CD14-positive monocyte (primary cell): ENCODE measurements around the gene ZDHHC14. TPM values are rescaled to one million over a fixed set of nuclear protein-coding genes. Genes with fewer than 3 reads are reported as not detected.

Experiments used
- DNase-seq, 3 donors: peaks; one replicate each; pipeline ENCODE4 v3.0.0-alpha.2; 2011 to 2022
- H2AFZ ChIP-seq: 2 replicates; pipeline ENCODE4 v1.6.0; 2012; ENCODE audit warnings: mild to moderate bottlenecking, low read depth, low read length, inconsistent platforms; ENCODE audit not compliant: insufficient read depth, poor library complexity, severe bottlenecking
- H3K27ac ChIP-seq, 2 donors: 1 replicate in 1 of 2; 2 replicates in 1 of 2; pipeline ENCODE4 v1.5.1; 2012 to 2013; ENCODE audit warnings: low read length in 2 of 2, control low read depth in 1 of 2, inconsistent platforms in 1 of 2, low read depth in 1 of 2, mild to moderate bottlenecking in 1 of 2
- H3K27me3 ChIP-seq, 2 donors: one replicate each; pipeline versions ENCODE4 v1.6.0 to v1.6.1; 2011 to 2013; ENCODE audit warnings: low read length in 2 of 2; ENCODE audit not compliant: control insufficient read depth in 2 of 2, insufficient read depth in 2 of 2
- H3K36me3 ChIP-seq, 2 donors: replicated peaks in 1 of 2; 1 replicate in 1 of 2; 2 replicates in 1 of 2; pipeline versions ENCODE4 v1.5.1 to v1.6.1; 2012 to 2013; ENCODE audit warnings: low read length in 2 of 2, control low read depth in 1 of 2, inconsistent platforms in 1 of 2, mild to moderate bottlenecking in 1 of 2; ENCODE audit not compliant: insufficient read depth in 2 of 2, control insufficient read depth in 1 of 2
- H3K4me1 ChIP-seq, 2 donors: 1 replicate in 1 of 2; 2 replicates in 1 of 2; pipeline versions ENCODE4 v1.5.1 to v1.6.1; 2012 to 2013; ENCODE audit warnings: low read length in 2 of 2, control low read depth in 1 of 2, inconsistent platforms in 1 of 2, mild to moderate bottlenecking in 1 of 2, moderate library complexity in 1 of 2; ENCODE audit not compliant: insufficient read depth in 2 of 2, control insufficient read depth in 1 of 2
- H3K4me2 ChIP-seq: replicated peaks from 2 replicates; pipeline ENCODE3; 2012; ENCODE audit warnings: low read length, moderate library complexity, mild to moderate bottlenecking; ENCODE audit not compliant: poor library complexity, severe bottlenecking; ENCODE audit errors: extremely low read depth
- H3K4me3 ChIP-seq, 3 experiments: fragments of 200-600 bp in 1 of 3; sonication (generic) in 1 of 3; replicated peaks in 1 of 3; 1 replicate in 2 of 3; 2 replicates in 1 of 3; pipeline ENCODE4 v1.5.1; 2011 to 2013; ENCODE audit warnings: low read length in 3 of 3, mild to moderate bottlenecking in 3 of 3, control low read depth in 2 of 3, low read depth in 2 of 3, inconsistent platforms in 1 of 3, moderate library complexity in 1 of 3
- H3K79me2 ChIP-seq: 2 replicates; pipeline ENCODE4 v1.6.0; 2012; ENCODE audit warnings: mild to moderate bottlenecking, control low read depth, inconsistent platforms, low read length, moderate library complexity; ENCODE audit not compliant: insufficient read depth
- H3K9ac ChIP-seq: 2 replicates; pipeline ENCODE4 v1.6.0; 2017; ENCODE audit warnings: low read length, mild to moderate bottlenecking; ENCODE audit not compliant: insufficient read depth, poor library complexity, severe bottlenecking
- H3K9me3 ChIP-seq, 2 donors: replicated peaks in 1 of 2; 1 replicate in 1 of 2; 2 replicates in 1 of 2; pipeline versions ENCODE4 v1.5.1 to v1.6.1; 2012 to 2013; ENCODE audit warnings: low read length in 2 of 2, control low read depth in 1 of 2; ENCODE audit not compliant: control insufficient read depth in 1 of 2, insufficient read depth in 1 of 2
- H4K20me1 ChIP-seq: 2 replicates; pipeline ENCODE4 v1.6.0; 2012; ENCODE audit warnings: mild to moderate bottlenecking, low read length, control low read depth, moderate library complexity; ENCODE audit not compliant: insufficient read depth
- H3K27ac Mint-ChIP-seq, 7 donors: one replicate each; pipeline ENCODE4 v1.8.0; 2020; ENCODE audit warnings: mild to moderate bottlenecking in 7 of 7, mixed read lengths in 7 of 7, moderate library complexity in 6 of 7, inconsistent platforms in 2 of 7
- H3K27me3 Mint-ChIP-seq, 3 donors: one replicate each; pipeline ENCODE4 v1.8.0; 2021 to 2022; ENCODE audit warnings: low read depth in 3 of 3, mild to moderate bottlenecking in 3 of 3, mixed read lengths in 3 of 3, moderate library complexity in 3 of 3, inconsistent platforms in 1 of 3
- H3K36me3 Mint-ChIP-seq, 2 donors: one replicate each; pipeline ENCODE4 v1.8.0; 2020; ENCODE audit warnings: mixed read lengths in 2 of 2, inconsistent platforms in 1 of 2, mild to moderate bottlenecking in 1 of 2
- H3K4me1 Mint-ChIP-seq: one replicate; pipeline ENCODE4 v1.8.0; 2020; ENCODE audit warnings: mild to moderate bottlenecking, mixed read lengths
- H3K4me3 Mint-ChIP-seq, 2 donors: one replicate each; pipeline ENCODE4 v1.8.0; 2020; ENCODE audit warnings: mild to moderate bottlenecking in 2 of 2, mixed read lengths in 2 of 2, moderate library complexity in 1 of 2
- H3K9me3 Mint-ChIP-seq, 7 donors: one replicate each; pipeline ENCODE4 v1.8.0; 2020 to 2022; ENCODE audit warnings: mixed read lengths in 7 of 7, mild to moderate bottlenecking in 6 of 7, moderate library complexity in 6 of 7, inconsistent platforms in 2 of 7
- WGBS: methylation state at CpG from one replicate; pipeline ENCODE4 v1.1.5; 2013; ENCODE audit warnings: missing lambda C conversion rate; ENCODE audit not compliant: insufficient coverage; 5-methylcytosine and 5-hydroxymethylcytosine counted together
- intact Hi-C, 2 donors: fragments of 100-400 bp; cut with micrococcal nuclease; formaldehyde crosslinking; loops; one replicate each; pipeline versions ENCODE4 v1.15.0 to v1.15.1; 2023
- polyA plus RNA-seq, 3 donors: library from polyadenylated mRNA; depleted of rRNA in 1 of 3; unstranded in 2 of 3; stranded (reverse) in 1 of 3; fragments of 300-500 nt in 2 of 3; fragments of >200 nt in 1 of 3; fragmentation: Illumina TruSeq in 2 of 3; gene quantifications; 1 replicate in 2 of 3; 2 replicates in 1 of 3; pipeline ENCODE4 v1.2.3, GENCODE V29; 2012 to 2021
- TF ChIP-seq, protein P1 (sequence below): fragments of 200-600 bp; IDR thresholded peaks from one replicate; pipeline ENCODE4 v1.8.0; 2022; ENCODE audit warnings: antibody characterized with exemption, mild to moderate bottlenecking

ZDHHC14 gene
- polyA plus RNA-seq, 3 donors: 0.30 to 1.7 (median 0.93) TPM

DNA sequence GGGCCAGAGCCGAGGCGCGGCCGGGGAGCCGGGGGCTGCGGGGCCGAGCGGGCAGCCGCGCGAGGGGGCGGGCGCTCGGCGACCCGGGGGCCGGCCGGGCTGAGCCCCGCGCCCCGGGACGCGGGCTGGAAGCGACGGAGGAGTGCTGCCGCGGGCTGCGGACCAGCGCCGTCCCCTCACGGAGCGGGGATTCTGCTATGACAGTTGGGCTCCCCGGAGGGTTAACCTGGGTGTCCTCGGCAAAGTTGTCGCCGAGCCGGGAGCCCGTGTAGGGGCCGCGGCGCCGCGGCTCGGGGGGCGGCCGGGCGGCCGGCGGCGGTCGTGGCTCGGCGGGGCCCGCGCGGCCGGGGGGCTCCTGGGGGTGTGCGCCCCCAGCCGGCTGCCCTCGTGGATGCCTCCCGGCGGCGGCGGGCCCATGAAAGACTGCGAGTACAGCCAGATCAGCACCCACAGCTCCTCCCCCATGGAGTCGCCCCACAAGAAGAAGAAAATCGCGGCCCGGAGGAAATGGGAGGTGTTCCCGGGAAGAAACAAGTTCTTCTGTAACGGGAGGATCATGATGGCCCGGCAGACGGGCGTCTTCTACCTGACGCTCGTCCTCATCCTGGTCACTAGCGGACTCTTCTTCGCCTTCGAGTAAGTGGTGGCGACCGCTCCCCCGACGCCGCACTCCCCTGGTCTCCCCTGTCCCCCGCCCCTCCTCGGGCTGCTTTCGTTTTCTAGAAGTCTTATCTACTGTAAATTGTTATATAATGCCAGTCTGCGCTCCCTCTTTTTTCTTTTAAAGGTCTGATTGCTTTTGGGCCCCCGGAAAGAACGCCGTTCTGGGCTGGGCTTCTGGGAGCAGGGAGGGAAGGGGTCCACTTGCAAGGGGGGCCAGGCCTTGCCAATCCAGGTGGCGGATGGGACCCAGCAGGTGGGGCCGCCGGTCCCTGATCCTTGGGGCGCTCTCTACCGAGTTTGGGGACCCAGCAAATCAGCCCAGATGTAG, 936 bp downstream of the ZDHHC14 start:
- Histone ChIP-seq H3K79me2 (peaks cover 8% of the 10 kb centered on the region), H3K9me3 (no peaks in the 10 kb centered on the region), H4K20me1 (no peaks in the 10 kb centered on the region), H2AFZ (peak overlapping the region; percentile 97), H3K27me3 (no peaks in the 10 kb centered on the region), H3K27ac (peak overlapping the region; percentile 33 to 39), H3K9ac (peak overlapping the region; percentile 88), H3K4me2 (peak overlapping the region; percentile 90), H3K4me3 (peak overlapping the region; percentile 63 to 97 (median 85)), H3K36me3 (no peaks in the 10 kb centered on the region), H3K4me1 (peaks cover 19 to 20% of the 10 kb centered on the region in 2 donors)
- WGBS: 1% methylated on average over 81 of the region's 96 CpGs
- peak in 2 of 3 donors; percentile 9 to 32 for DNase-seq
- H3K9me3 Mint-ChIP-seq: peaks cover 0 to 2% (median 0%) of the 10 kb centered on the region in 7 donors
- H3K27ac Mint-ChIP-seq: peak overlapping the region; percentile 26 to 84 (median 64)
- peaks cover 3 to 12% (median 4%) of the 10 kb centered on the region in 3 donors for H3K27me3 Mint-ChIP-seq
- peak overlapping the region; percentile 91 for H3K4me3 Mint-ChIP-seq
- TF ChIP-seq, protein P1, sequence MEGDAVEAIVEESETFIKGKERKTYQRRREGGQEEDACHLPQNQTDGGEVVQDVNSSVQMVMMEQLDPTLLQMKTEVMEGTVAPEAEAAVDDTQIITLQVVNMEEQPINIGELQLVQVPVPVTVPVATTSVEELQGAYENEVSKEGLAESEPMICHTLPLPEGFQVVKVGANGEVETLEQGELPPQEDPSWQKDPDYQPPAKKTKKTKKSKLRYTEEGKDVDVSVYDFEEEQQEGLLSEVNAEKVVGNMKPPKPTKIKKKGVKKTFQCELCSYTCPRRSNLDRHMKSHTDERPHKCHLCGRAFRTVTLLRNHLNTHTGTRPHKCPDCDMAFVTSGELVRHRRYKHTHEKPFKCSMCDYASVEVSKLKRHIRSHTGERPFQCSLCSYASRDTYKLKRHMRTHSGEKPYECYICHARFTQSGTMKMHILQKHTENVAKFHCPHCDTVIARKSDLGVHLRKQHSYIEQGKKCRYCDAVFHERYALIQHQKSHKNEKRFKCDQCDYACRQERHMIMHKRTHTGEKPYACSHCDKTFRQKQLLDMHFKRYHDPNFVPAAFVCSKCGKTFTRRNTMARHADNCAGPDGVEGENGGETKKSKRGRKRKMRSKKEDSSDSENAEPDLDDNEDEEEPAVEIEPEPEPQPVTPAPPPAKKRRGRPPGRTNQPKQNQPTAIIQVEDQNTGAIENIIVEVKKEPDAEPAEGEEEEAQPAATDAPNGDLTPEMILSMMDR: no peak
- peaks cover 0 to 6% of the 10 kb centered on the region in 2 donors for H3K36me3 Mint-ChIP-seq
- peaks cover 28% of the 10 kb centered on the region for H3K4me1 Mint-ChIP-seq
- intact Hi-C loops: loop anchor here (2.0 to 5.0 kb wide), 2 partner anchors 60 to 65 kb away; partner anchors contain the start of gene TMEM242 (in 1 of the 2)

DNA sequence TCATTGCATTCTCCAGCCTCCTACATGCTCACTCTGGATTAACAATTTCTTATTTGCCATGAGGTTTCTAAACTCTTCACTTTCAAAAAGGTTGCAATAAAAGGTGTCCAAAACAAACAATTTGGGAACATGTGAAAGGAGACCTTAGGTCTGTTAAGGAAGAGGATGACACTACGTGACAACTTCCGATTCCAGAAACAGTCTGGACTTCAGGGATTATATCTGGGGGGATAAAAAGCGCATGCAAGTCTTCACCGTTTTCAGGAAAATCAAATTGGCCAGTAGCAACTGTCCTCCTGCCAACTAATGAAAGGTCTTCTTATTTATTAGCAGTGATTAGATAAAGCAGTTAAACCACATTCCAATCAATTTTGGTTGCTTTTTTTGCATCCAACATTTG, 1.8 kb downstream of the ZDHHC14 start:
- no peaks in the 10 kb centered on the region for H3K9me3 Mint-ChIP-seq

More for the DNA sequence above, 1.8 kb downstream of the ZDHHC14 start:
- H3K27ac ChIP-seq: no peak overlapping the region
- H3K27ac Mint-ChIP-seq: peak overlapping the region in 1 of 7 donors; percentile 80
- no peaks in the 10 kb centered on the region for H4K20me1 ChIP-seq
- WGBS: no CpG with 5 or more reads among the region's 4 CpGs
- intact Hi-C loops: loop anchor here in 1 of 2 donors (5.0 kb wide), 1 partner anchor 61 kb away; the partner anchor contains the start of gene TMEM242
- H3K4me1 Mint-ChIP-seq: peaks cover 24% of the 10 kb centered on the region
- no peak overlapping the region for H3K9ac ChIP-seq
- peak overlapping the region in 1 of 3 experiments; percentile 97 for H3K4me3 ChIP-seq
- H2AFZ ChIP-seq: peak overlapping the region; percentile 85
- H3K27me3 ChIP-seq: no peaks in the 10 kb centered on the region
- H3K27me3 Mint-ChIP-seq: peaks cover 3 to 12% (median 4%) of the 10 kb centered on the region in 3 donors
- H3K4me2 ChIP-seq: peak overlapping the region; percentile 90
- H3K4me3 Mint-ChIP-seq: peak overlapping the region; percentile 91
- no peaks in the 10 kb centered on the region for H3K36me3 ChIP-seq
- H3K9me3 ChIP-seq: no peaks in the 10 kb centered on the region
- H3K4me1 ChIP-seq: peaks cover 19 to 20% of the 10 kb centered on the region in 2 donors
- no peak for DNase-seq
- H3K79me2 ChIP-seq: peaks cover 8% of the 10 kb centered on the region
- TF ChIP-seq, protein P1: no peak
- H3K36me3 Mint-ChIP-seq: peaks cover 0 to 7% of the 10 kb centered on the region in 2 donors
